Activated T-helper 9 cell treated with anti-CD3 and anti-CD28 coated beads, Interleukin-2, amount 50 U/mL, for 16 hours (primary cell): ENCODE data around the gene TP53I3.
"Not testable (repeated sequence)": the region's sequence is repeated elsewhere in the genome, so short reads cannot be mapped to it uniquely, and the experiment has no call there.

ENCODE experiments used
- DNase-seq: peaks from one replicate; pipeline ENCODE4 v3.0.0-alpha.2; 2020; ENCODE audit warnings: low read depth

Gene TP53I3

GRCh38 chr2:24100732-24101131 is 16.1 kb upstream of the TP53I3 start:
- DNase-seq = not testable (repeated sequence)

- not testable (repeated sequence) for DNase-seq
These were observed 10.6 kb upstream of the TP53I3 start for GRCh38 chr2:24095171-24095677.

GRCh38 chr2:24093270-24093669 is 8.6 kb upstream of the TP53I3 start:
- DNase-seq = not testable (repeated sequence)

GRCh38 chr2:24088821-24089359 is 4.3 kb upstream of the TP53I3 start:
- DNase-seq = no peak

DNA sequence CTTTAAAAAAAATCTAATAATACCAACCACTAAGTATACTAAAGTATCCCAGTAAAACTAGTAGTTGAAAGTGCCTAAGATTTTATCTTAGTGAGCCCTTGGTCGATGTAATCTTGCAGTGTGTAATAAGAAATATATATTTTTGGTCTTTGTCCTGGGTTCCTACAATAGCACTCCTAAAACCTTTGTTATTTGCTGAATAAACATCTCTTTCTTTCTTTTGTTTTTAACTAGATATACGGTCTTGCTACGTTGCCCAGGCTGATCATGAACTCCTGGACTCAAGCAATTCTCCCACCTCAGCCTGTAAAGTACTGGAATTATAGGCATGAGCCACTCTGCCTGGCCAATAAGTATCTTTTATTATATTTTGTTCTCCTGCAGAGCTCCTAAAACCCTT is 2.4 kb upstream of the TP53I3 start:
- DNase-seq = no peak

DNA sequence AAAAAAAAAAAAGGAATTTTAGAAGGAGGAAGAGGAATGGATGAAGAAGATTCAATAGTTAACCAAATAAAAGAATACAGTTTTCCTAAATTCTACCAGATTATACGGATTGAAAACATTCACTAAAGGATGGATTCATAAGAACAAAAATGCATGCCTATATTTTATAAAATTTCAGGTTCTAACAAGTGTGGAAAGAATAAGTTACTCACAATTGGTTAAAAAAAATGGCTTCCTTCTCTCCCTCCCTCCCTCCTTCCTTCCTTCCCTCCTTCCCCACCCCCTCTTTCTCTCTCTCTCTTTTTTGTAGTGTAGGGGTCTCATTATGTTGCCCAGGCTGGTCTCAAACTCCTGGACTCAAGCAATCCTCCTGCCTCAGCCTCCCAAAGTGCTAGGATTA is 1.6 kb upstream of the TP53I3 start:
- no peak for DNase-seq

GRCh38 chr2:24085200-24085489 is 511 bp upstream of the TP53I3 start:
- DNase-seq = no peak

- DNase-seq = no peak
These were observed 858 bp downstream of the TP53I3 start for GRCh38 chr2:24083567-24084385.

DNA sequence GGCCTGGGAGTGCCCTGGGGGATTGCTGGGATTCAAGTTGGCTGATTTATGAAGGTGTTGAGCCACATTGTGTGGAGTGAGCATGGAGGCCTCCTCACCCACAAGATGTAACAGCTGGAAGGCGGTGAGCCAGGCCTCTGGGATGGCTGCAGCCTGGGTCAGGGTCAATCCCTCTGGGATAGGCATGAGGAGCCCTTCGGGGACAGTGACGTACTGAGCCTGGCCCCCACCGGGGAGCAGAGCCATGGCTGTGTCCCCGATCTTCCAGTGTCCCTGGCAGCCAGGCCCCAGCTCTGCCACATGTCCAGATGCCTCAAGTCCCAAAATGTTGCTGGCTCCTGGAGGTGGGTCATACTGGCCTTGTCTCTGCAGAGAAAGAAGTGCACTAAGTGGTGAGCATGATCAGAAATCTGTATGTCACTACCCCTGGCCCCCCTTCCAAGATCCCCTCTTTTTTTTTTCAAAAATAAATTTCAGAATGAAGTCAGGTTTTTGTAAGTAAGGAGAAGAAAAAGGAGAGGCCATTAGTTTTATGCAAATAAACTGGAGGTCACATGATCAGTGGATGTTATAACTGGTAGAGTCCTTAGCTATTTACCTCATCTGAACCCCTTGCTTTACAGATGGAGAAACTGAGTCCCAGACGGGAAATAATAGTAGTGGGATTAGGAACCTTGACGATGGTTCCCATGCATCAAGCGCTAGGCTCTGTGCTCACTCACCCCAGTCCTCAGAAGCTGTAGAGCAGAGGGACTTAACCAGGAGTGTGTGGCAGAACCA is 1.7 kb downstream of the TP53I3 start:
- no peak for DNase-seq

- DNase-seq = no peak
These were observed 3.9 kb downstream of the TP53I3 start for GRCh38 chr2:24080701-24081100.

DNA sequence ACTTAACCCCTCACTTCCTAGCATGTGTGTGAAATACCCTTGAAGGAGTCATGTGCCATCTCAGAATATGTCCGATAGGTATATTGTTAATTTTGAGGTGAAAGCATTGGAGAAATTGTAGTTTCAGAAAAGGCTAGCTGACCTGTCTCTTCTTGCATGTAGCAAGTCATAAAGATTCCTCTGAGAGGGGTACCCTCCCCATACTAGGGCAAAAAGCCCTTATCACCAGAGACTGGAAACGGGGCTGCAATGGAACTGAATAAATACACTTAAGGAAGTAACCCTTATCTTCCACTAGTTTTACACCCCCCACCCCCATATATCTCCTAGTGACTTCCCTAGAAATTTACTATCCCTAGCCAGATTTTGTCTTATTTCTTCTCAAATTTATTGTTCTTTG is 6.8 kb downstream of the TP53I3 start:
- DNase-seq = no peak

GRCh38 chr2:24077535-24077877 is 7.1 kb downstream of the TP53I3 start:
- DNase-seq = no peak

DNA sequence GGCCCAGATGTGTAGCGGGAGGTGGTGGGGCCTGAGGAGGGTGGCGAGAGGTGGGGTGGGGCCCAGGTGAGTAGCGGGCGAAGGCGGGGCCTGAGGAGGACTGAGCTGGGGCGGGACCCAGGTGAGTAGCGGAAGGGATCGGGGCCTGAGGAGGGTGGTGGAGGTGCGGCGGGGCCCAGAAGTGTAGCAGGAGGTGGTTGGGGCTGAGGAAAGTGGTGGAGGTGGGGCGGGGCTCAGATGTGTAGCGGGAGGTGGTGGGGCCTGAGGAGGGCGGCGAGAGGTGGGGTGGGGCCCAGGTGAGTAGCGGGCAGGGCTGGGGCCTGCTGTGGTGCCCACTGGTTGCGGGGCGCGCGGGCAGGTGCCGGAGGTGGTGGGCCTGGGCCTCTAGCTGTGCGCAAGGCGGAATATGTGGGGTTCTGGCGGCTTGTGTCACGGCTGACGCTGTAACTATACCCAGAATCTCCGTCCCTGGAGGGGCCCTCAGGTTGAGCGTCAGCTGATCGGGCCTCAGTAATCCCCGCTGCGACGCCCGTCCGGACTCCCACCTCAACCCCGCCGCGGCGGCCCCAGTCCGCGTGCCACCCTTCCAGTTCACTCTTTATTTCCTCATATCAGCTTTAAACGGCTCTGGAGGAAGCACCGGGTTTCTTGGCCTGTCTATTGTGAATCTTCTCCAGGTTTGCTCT is 7.6 kb downstream of the TP53I3 start:
- no peak for DNase-seq

- DNase-seq = peak; percentile 99
These were observed 8.5 kb downstream of the TP53I3 start, which contains the start of gene SF3B6 for GRCh38 chr2:24075915-24076848. Gene SF3B6, minus strand, starts transcription at chr2:24076326. Its CDS starts 97 bp downstream, at chr2:24076229.

DNA sequence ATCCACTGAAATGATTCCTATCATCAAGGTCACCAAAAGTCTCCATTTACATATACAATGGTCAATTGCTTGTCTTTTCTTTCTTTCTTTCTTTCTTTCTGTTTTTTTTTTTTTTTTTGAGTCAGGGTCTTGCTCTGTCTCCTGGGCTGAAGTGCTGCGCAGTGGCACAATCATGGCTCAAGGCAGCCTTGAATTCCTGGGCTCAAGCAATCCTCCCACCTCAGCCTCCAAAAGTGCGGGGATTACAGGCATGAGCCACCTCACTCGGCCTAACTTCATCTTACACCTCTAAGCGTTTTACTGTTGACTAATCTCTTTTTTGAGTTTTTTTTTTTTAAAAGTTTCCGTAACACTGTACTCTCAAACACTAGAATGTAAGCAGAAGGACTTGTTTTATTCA is 9.4 kb downstream of the TP53I3 start:
- DNase-seq = no peak

DNA sequence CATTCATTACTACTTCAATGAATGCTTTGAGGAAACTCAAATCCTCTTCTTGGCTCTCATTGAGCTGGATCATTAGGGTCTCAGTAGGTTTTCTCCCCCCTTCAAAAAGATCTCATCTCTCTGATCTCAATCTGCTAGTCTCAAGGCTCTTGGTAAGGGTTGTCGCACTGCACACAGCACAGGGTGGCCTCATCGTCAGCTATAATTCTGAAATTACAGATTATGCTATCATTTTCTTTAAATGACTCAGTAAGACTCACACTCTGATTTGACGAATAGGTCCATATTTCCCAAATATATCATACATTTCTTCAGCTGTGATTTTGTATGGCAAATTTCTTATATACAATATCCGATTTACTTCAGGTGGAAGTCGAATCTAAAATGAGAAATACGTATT is 10.8 kb downstream of the TP53I3 start:
- no peak for DNase-seq

GRCh38 chr2:24072259-24072658 is 12.4 kb downstream of the TP53I3 start:
- DNase-seq = no peak

DNA sequence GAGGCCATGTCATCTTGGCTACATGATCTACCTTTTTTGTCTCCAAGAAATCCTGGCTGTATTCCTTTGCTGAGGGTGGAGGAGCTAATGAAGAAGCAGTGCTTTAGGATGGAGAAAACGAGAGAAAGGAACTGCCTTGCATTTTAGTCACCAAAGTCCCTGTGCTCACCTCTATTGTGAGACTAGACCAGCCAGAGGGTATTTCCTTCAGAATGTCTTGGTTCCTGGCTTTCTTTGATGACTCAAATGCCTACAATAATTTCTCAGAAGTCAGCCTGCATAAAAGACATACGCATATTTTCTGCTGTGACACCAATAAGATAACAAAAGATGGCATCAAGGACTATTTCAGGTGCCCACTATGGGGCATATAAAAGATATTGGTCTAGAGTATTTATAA is 19.3 kb downstream of the TP53I3 start:
- no peak for DNase-seq

- DNase-seq = no peak
These were observed 25.9 kb downstream of the TP53I3 start for GRCh38 chr2:24058564-24059271.

- no peak for DNase-seq
These were observed 28.9 kb downstream of the TP53I3 start for GRCh38 chr2:24055750-24056149.
